LoVo (cell line): ENCODE measurements around the gene MAPKBP1.
"Not testable (repeated sequence)": the region's sequence is repeated elsewhere in the genome, so short reads cannot be mapped to it uniquely, and the experiment has no call there.

ENCODE experiments used
- DNase-seq: peaks from one replicate; pipeline ENCODE4 v3.0.0-alpha.2; 2016; ENCODE audit warnings: low spot score

The MAPKBP1 gene, protein sequence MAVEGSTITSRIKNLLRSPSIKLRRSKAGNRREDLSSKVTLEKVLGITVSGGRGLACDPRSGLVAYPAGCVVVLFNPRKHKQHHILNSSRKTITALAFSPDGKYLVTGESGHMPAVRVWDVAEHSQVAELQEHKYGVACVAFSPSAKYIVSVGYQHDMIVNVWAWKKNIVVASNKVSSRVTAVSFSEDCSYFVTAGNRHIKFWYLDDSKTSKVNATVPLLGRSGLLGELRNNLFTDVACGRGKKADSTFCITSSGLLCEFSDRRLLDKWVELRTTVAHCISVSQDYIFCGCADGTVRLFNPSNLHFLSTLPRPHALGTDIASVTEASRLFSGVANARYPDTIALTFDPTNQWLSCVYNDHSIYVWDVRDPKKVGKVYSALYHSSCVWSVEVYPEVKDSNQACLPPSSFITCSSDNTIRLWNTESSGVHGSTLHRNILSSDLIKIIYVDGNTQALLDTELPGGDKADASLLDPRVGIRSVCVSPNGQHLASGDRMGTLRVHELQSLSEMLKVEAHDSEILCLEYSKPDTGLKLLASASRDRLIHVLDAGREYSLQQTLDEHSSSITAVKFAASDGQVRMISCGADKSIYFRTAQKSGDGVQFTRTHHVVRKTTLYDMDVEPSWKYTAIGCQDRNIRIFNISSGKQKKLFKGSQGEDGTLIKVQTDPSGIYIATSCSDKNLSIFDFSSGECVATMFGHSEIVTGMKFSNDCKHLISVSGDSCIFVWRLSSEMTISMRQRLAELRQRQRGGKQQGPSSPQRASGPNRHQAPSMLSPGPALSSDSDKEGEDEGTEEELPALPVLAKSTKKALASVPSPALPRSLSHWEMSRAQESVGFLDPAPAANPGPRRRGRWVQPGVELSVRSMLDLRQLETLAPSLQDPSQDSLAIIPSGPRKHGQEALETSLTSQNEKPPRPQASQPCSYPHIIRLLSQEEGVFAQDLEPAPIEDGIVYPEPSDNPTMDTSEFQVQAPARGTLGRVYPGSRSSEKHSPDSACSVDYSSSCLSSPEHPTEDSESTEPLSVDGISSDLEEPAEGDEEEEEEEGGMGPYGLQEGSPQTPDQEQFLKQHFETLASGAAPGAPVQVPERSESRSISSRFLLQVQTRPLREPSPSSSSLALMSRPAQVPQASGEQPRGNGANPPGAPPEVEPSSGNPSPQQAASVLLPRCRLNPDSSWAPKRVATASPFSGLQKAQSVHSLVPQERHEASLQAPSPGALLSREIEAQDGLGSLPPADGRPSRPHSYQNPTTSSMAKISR (N-terminal part only)

DNA sequence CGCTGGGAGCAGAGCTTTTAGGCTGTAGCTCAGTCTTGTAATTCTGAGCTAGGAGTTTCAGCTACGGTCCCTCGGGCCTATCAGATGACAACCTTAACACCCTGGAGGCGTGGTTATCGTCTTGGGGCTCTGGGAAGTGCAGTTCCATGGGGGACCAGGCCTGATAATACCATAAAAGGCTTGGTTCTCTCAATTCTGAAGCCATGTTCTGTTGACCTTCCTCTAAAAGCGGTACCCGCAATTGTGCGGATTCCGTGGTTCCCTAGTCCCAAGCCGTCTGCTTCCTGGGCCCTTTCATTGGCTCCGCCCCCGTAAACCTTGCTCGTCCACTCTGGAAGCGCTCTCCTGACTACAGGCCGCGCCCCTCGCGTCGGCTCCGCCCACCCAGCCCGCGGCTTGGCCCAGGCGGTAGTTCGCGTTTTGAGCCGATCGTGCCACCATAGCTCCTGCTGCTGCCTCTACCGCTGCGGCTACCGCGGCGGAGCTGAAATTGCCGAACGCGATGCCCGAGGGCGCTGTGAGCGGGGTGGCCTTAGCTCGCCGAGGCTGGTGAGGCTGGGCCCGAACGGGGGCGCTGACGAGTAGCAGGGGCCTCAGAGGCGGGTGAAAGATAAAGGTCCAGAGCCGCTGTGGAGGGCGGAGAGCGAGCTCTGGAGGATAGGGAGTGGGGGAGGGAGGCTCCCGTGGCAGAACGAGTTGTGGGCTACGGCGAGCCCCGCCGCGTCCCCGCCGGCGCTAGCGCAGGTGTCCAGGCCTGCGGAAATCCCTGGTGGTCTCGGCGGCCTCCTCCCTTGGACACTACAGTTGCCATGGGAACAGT lies at the start of gene MAPKBP1:
Gene MAPKBP1, plus strand, starts transcription at position 423 of the 820 bp plus-strand sequence. CDS start 792 bp downstream, outside the sequence.
- DNase-seq: peak; percentile 99

DNA sequence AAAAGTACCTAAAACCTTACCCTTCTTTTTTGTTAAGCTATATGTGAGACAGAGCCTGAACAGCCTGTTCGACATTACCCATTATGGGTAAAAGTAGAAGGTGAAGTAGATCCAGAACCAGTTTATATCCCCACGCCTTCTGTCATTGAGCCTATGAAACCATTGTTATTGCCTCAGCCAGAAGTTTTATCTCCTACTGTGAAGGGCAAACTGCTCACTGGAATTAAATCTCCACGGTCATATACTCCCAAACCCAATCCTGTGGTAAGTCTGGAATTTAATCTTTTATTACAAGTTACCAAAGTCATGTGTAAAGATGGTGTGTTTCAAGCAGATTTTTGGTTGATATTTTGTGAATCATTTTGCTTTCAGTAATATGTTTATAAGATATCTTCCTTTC lies 47.1 kb upstream of the MAPKBP1 start:
- DNase-seq: no peak

DNA sequence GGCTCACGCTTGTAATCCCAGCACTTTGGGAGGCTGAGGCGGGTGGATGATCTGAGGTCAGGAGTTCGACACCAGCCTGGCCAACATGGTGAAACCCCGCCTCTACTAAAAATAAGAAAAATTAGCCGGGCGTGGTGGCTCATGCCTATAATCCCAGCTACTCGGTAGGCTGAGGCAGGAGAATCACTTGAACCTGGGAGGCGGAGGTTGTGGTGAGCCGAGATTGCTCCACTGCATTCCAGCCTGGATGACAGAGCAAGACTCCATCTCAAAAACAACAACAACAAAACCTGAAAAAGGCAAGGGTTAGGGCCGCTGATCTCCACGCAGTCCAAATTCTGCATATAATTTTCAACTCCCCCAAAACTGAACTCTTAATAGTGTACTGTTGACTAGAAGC lies 46.2 kb upstream of the MAPKBP1 start:
- DNase-seq: not testable (repeated sequence)

DNA sequence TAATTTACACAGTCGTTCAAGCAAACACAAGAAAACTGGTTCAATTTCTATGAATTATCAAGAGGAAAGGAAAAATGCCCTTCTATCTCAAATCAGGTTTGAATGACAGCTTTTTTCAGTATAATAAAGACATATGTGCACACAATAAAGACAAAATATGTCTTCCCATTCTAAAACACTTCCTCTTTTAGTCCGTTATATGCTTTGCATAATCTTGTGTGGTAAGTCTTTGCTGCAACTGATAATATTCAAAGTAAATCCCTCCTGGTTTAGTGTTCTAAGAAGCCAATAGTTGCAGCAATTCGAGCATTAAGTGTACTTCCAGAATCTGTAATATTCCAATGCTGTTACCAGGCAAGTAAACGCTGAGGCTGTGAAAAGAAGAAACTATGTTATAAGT lies 43.7 kb upstream of the MAPKBP1 start:
- no peak for DNase-seq

DNA sequence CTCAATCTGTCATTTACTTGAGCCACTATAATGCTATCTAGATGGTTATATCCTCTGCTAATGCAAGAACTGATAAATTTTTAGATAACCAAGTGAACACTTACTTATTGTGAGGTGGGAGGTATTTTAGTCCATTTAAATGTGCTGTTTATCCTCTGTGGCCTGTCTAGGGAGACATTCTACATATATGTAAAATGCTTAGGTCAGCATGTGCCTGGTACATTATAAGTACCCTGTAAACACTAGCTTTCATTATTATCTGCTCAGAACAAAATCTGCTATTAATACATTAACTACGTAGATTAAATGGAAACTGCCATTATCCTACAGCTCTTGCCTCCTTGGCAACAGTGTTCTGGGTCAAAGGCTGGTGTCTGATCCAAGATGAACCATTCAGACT lies 41.8 kb upstream of the MAPKBP1 start:
- DNase-seq: no peak

DNA sequence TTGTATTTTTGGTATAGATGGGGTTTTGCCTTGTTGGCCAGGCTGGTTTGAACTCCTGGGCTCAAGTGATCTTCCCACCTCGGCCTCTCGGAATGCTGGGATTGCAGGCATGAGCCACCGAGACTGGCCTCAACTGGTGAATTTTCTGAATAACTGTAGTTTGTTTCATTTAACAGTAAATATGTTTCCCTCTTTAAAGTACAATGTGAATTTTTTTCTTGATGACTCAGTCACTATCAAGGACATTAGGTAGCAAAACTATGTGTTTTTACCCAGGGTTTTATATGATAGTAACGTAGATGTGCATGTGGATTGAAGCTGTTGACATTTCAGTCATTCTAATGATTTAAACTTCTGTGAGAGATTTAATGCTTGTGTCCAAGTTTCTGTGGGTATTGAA lies 40.2 kb upstream of the MAPKBP1 start:
- DNase-seq: no peak

DNA sequence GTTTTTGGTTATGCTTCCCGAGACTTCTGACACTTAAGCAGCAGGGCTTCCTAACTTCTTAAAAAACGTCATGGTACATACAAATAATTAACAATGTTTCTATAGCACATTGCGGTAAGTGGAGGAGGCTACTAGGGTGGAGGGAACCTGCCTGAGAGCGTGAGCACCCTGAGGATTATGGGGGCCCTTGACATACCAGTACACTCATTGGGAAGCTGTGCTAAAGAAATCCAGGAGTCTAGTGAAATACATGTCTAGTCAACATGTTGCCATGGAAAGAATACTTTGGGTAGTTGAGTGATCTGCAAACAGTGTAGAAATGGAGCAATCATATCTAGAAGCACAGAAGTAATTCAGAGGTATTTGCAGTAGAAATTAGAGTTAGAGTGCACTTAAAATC lies 39.2 kb upstream of the MAPKBP1 start:
- DNase-seq: no peak

DNA sequence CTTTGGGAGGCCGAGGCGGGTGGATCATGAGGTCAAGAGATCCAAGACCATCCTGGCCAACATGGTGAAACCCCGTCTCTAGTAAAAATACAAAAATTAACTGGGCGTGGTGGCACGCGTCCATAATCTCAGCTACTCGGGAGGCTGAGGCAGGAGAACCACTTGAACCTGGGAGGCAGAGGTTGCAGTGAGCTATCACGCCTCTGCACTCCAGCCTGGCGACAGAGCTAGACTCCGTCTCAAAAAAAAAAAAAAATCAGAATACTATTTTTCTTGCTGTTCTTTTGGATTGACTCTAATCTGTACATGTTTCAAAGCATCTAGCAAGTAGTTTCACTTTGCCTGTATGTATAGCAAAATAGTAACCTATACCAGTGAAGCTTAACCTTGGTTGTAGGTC lies 38.8 kb upstream of the MAPKBP1 start:
- DNase-seq: not testable (repeated sequence)

DNA sequence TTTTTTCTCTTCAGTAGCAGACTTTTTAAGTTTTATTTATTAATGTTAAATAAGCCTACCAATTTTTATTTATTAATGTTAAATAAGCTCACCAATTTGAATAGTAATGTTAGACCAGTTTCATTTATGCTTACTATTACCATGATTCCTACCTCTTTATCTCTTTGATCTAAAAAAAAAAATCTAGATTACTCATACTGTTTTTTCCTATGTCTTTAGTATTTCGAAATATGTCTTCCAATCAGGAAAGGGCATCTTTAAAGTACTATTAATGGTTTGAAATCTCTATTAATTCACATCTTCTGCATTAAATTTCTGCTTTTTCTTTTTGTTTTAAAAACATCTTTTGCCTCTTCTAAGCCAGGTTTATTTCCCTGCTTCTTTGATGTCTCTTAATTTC lies 27.5 kb upstream of the MAPKBP1 start:
- no peak for DNase-seq

DNA sequence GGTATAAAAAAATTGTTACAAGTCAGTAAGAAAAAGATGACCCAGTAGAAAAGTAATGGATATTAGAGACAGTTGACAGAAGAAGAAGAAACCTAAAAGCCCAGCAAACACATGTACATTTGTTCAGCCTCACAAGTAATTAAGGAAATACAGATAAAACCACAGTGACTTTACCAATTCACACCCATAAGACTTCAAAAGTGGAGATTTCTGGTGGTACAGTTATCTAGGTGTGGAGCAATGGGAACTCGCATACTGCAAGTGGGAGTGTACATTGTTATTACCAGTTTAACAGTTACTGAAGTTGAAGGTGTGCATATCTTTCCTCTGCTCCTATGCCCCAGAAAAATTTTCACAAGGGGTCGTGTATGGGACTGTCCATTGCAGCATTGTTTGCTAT lies 18.1 kb upstream of the MAPKBP1 start:
- DNase-seq: no peak

DNA sequence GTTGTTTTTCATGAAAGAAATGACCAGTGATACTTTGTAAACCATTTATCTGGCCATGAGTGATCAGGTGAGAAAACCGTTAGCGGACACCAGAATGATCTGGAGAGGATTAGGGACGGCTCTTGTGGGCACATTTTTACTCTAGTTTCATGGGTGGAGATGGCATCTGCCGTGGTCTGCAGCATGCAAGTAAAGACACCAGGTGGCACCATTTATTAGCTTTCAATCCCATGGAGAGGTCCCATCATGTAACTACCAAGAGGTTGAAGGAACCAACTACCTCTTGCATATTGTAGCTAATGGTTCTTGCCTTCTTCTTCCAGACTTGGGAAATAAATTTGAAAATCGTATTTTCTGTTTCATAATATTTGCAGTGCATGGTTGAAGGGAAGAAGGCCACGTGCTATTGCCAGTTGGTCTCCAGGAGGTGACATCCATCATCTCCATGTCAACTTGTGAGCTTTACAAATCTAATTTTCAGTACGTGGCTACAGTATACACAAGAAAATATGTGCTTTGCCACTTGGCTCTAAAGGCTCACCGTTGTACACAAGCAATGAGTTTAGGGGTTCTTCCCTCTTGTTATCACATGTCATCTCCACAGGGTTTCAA lies 1.5 kb upstream of the MAPKBP1 start:
- DNase-seq: peak; percentile 79

DNA sequence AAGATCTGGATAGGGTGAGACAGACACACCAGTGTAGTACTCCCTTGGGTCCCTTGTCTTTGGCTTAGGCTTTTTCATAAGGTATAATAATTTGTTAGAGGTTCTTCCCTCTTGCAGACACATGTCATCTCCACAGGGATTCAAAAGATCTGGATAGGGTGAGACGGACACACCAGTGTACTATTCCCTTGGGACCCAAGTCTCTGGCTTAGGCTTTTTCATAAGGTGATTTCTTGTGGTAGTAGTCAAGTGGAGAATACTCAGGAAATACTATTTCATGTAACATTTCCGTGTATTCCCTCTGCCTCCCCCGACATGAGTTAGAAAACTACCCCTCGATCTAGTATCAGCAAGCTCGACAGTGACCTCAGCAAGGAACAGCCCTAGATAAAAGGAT lies 954 bp upstream of the MAPKBP1 start:
- DNase-seq: no peak

DNA sequence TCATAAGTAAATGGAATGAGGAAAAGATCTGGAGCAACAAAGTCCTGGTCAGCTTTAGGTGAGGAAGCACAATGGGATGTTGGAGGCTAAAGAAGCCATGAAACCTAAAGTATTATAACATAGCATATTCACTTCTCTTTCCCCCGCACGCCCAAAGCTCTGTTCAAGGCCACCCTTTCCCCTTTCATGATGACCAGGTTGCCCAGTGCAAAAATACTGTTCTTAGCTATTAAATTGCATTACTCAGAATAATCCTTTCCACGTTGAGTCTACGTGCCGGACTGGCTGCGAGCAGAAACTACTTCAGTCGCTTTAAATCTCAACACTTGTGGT lies 589 bp upstream of the MAPKBP1 start:
- no peak for DNase-seq

DNA sequence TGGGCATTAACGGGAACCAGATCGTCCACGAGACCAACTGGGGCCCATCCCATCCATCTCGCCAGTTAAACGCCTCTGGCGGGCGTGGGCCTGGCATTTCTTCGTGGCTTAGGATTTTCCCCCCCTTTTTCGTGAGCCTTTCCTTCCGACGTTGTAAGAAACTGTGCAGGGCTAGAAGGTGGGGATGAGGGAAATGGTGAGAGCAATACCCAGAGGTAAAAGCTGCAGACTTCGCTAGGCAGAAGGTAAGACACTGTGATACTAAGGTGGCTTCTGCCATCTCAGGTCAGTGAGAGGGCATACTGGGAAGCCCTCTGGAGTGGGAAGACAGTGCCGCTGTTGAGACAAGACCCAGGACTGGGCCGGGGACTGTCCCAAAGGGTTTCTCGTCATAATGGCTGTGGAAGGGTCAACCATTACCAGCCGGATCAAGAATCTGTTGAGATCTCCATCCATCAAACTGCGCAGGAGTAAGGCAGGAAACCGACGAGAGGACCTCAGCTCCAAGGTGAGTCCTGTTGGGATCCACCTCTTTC lies 666 bp downstream of the MAPKBP1 start:
- no peak for DNase-seq

DNA sequence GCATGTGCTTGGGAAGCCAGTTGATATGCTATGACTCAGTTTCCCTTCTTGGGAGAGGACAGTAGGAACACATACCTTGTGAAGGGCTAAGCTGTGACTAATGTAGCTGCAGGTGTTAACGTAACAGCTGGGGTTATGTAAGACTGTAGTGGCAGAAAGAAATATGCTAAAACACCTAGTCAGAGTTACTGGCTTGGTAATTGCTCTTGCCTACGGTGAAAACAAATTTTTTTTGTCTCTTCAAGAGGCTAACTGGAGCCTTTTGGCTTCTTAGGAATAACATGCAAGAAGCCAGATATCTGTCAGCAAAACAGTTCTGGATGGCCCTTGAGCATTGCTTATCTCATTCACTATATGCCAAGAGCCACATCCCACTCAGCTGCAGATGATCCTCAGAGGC lies 1.4 kb downstream of the MAPKBP1 start:
- DNase-seq: no peak

DNA sequence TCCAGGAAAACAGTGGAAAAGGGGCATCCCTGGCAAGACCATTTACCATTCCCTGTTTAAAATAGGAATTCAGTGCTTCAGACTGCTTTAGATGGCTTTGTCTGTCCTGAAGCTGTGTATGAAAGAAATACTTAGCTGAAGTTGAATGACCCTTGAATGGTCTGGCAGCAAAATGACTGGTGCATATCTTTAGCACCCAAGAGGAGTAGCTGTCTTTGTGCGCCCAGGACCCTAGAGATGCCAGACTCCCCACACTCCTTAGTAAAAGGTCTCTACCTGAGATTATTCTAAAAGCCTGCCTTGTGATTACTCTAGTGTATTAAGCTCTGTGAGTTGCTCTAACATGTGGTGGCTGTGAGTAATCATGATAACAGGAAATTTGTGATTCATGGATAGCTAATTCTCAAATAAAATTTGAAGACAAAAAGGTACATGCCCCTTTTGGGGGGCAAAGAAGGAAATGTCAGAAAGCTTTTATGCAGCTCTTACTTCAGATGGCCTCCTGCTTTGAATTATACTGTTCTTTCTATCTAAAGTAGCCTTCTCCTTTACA lies 3.2 kb downstream of the MAPKBP1 start:
- no peak for DNase-seq

DNA sequence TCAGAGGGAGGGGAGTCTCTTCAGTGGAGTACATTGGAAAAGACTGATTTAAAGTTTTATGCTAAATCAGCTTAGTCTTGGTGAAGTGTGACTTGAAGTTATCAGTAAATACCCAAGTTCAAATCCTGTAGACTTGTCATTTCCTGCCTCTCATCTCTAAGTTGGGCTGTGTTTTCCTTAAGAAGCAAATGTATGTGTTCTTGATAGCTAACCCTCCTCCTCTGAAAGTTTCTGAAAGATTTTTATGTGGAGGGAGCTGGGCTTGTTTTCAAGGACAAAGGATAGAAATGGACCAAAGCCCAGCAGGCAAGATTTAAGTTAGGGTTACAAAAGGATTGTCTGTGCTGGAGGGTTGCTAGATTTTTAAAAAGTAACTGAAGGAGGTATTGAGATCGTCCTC lies 4.2 kb downstream of the MAPKBP1 start:
- no peak for DNase-seq

DNA sequence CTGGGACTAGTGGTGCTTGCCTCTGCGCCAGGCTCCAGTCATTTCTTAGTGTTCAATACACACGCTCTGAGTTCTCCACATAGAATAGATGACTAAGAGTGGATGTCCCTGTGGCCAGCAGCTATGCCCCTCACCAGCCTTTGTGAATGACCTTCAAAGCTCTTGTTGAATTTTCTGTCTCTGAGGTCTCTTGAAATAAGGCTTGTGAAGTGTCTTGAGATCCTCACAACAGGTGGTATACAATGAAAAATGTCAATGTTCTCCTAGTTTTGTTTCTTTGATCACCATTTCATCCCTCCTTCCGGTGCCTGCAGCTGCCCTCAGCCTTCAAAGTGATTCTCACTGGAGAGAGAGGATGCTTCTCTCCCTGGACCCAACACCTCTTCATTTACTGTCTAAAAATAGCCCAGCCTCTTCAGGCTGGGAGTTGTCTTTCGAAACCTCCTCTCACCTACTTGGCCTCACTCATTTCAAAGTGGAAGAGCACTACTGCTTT lies 5.4 kb downstream of the MAPKBP1 start:
- no peak for DNase-seq

DNA sequence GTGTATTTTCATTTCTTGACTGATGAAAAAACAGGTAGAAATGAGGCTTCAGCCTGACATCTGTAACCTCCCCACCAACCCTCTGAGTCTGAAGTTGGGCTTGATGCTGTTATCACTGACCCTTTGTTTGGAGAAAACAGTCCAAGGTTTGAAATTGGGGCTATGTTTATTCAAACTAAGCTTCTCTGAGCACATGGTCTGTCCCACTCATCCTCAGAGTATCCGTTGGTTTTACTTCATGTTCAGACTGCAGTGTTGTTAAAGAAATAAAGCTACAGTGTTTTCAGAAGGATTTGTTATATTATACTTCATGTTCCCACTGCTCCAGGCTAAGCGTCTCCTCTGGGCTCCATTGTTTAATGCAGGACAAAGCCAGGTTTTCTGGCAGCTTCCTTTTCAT lies 6.0 kb downstream of the MAPKBP1 start:
- no peak for DNase-seq

DNA sequence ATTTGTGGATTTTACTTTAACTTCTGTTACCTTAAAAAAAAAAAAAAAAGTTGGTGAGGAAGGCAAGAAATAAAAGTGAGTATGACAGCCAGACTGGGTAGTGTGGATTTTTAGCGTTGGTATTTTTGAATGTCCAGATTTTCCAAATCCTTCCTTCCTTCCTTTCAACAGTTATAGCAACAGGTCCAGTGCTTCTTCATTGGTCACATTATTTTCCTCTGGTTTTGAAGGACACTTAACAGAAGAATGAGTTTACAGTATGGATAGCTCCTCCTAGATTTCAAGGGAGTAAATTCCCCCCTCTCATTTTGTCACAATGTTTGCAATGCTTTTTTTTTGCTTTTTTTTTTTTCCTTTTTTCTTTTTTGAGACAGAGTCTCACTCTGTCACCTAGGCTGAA lies 6.4 kb downstream of the MAPKBP1 start:
- no peak for DNase-seq
